Measurements from ENCODE around the gene ATP9A.

The ATP9A gene

GRCh38 chr20:51594236-51595057 is 173.7 kb downstream of the ATP9A start:
- no peak for DNase-seq

- DNase-seq, result no peak
These were observed 174.6 kb downstream of the ATP9A start for GRCh38 chr20:51593584-51593983.

- DNase-seq, result no peak
These were observed 175.6 kb downstream of the ATP9A start for GRCh38 chr20:51592564-51592963.

GRCh38 chr20:51591871-51592270 is 176.3 kb downstream of the ATP9A start:
- DNase-seq, result no peak

- no peak for DNase-seq
These were observed 179.4 kb downstream of the ATP9A start for GRCh38 chr20:51588762-51589161.

GRCh38 chr20:51587145-51587544 is 181.0 kb downstream of the ATP9A start:
- DNase-seq, result no peak

- DNase-seq, result no peak
These were observed 182.2 kb downstream of the ATP9A start for GRCh38 chr20:51586005-51586440.

- no peak for DNase-seq
These were observed 183.0 kb downstream of the ATP9A start for GRCh38 chr20:51585148-51585547.

- DNase-seq, result no peak
These were observed 183.5 kb downstream of the ATP9A start for GRCh38 chr20:51584737-51585136.

GRCh38 chr20:51584116-51584515 is 184.1 kb downstream of the ATP9A start:
- DNase-seq, result no peak

- no peak for DNase-seq
These were observed 184.7 kb downstream of the ATP9A start for GRCh38 chr20:51583499-51583898.

- no peak for DNase-seq
These were observed 185.1 kb downstream of the ATP9A start for GRCh38 chr20:51583073-51583472.

- DNase-seq, result no peak
These were observed 186.6 kb downstream of the ATP9A start for GRCh38 chr20:51581571-51581970.

GRCh38 chr20:51579137-51579536 is 189.1 kb downstream of the ATP9A start:
- DNase-seq, result no peak

GRCh38 chr20:51578145-51578459 is 190.1 kb downstream of the ATP9A start:
- no peak for DNase-seq

- DNase-seq, result no peak
These were observed 190.6 kb downstream of the ATP9A start for GRCh38 chr20:51577432-51578144.

GRCh38 chr20:51575486-51575885 is 192.7 kb downstream of the ATP9A start:
- no peak for DNase-seq

GRCh38 chr20:51574248-51575033 is 193.7 kb downstream of the ATP9A start:
- DNase-seq, result no peak

GRCh38 chr20:51573576-51574243 is 194.5 kb downstream of the ATP9A start:
- no peak for DNase-seq

- DNase-seq, result no peak
These were observed 196.8 kb downstream of the ATP9A start for GRCh38 chr20:51571460-51571794.

- no peak for DNase-seq
These were observed 197.3 kb downstream of the ATP9A start for GRCh38 chr20:51570739-51571459.
